C4-2B (cell line): ENCODE measurements around the gene CCDC8.

Experiments
- H3K27ac ChIP-seq: fragments of 450-650 bp; 2 replicates; pipeline ENCODE4 v1.5.1; 2017
- CTCF ChIP-seq: fragments of 450-650 bp; conservative IDR thresholded peaks from 2 replicates; pipeline ENCODE4 v1.5.1; 2017; ENCODE audit warnings: mild to moderate bottlenecking
- ZFX ChIP-seq: fragments of 450-650 bp; IDR thresholded peaks from 2 replicates; pipeline ENCODE4 v1.6.1; 2017

CCDC8 gene

GRCh38 chr19:46413262-46414031, at the start of gene CCDC8:
Gene CCDC8, minus strand, starts transcription at chr19:46413564. Its CDS starts 754 bp downstream, at chr19:46412810.
- H3K27ac ChIP-seq, result no peak within 1 kb of the TSS
- TF ChIP-seq CTCF (no peak), ZFX (no peak)

- TF ChIP-seq CTCF (no peak), ZFX (no peak)
- no peak overlapping the region for H3K27ac ChIP-seq
Observed at GRCh38 chr19:46461537-46461936, 48.2 kb upstream of the CCDC8 start.

GRCh38 chr19:46460981-46461380, 47.6 kb upstream of the CCDC8 start:
- no peak for TF ChIP-seq ZFX
- no peak for TF ChIP-seq CTCF
- H3K27ac ChIP-seq, result no peak overlapping the region

GRCh38 chr19:46460055-46460454, 46.7 kb upstream of the CCDC8 start:
- H3K27ac ChIP-seq, result no peak overlapping the region
- TF ChIP-seq ZFX (no peak), CTCF (no peak)

GRCh38 chr19:46456930-46457329, 43.6 kb upstream of the CCDC8 start:
- no peak overlapping the region for H3K27ac ChIP-seq
- no peak for TF ChIP-seq CTCF
- no peak for TF ChIP-seq ZFX

GRCh38 chr19:46454244-46454643, 40.9 kb upstream of the CCDC8 start:
- TF ChIP-seq ZFX (no peak), CTCF (no peak)
- no peak overlapping the region for H3K27ac ChIP-seq

GRCh38 chr19:46453661-46454060, 40.3 kb upstream of the CCDC8 start:
- no peak overlapping the region for H3K27ac ChIP-seq

More at GRCh38 chr19:46453661-46454060, 40.3 kb upstream of the CCDC8 start:
- no peak for TF ChIP-seq ZFX
- no peak for TF ChIP-seq CTCF
